ENCODE results near the gene MBNL3.

Gene MBNL3

GRCh38 chrX:132384301-132384700 is 104.5 kb downstream of the MBNL3 start:
- H3K9ac ChIP-seq (ENCODE audit: low read length): no peak overlapping the region
- H3K36me3 ChIP-seq (replicated peaks; ENCODE audit: insufficient read depth, low read length): no peaks in the 10 kb centered on the region
- H4K20me1 ChIP-seq (ENCODE audit: insufficient read depth, low read length): no peaks in the 10 kb centered on the region
- H3K9me2 ChIP-seq (replicated peaks; ENCODE audit: insufficient read depth, low read length): no peaks in the 10 kb centered on the region
- no peak overlapping the region for H2AFZ ChIP-seq (ENCODE audit: low read length)
- H3K79me2 ChIP-seq (ENCODE audit: low read length): no peaks in the 10 kb centered on the region
- H3K4me3 ChIP-seq (ENCODE audit: low read length): no peak overlapping the region
- no peak for TF ChIP-seq CTCF (IDR thresholded peaks at IDR 0.05; ENCODE audit: low read length)
- no peak for TF ChIP-seq EZH2phosphoT487 (IDR thresholded peaks at IDR 0.05; ENCODE audit: low read length)
- TF ChIP-seq EZH2 (optimal IDR thresholded peaks at IDR 0.05; ENCODE audit: low read depth, low read length): no peak
- H3K27ac ChIP-seq (ENCODE audit: low read length): no peak overlapping the region
- DNase-seq: no peak
- no peaks in the 10 kb centered on the region for H3K27me3 ChIP-seq (replicated peaks; ENCODE audit: insufficient read depth, low read length)
- H3K9me3 ChIP-seq (replicated peaks; ENCODE audit: insufficient read depth, low read length): 0 out of 2 replicates have a peak, but pooled peaks cover 3% of the 10 kb centered on the region
- no peak overlapping the region for H3K4me2 ChIP-seq (ENCODE audit: low read depth, low read length)
- no peaks in the 10 kb centered on the region for H3F3A ChIP-seq (ENCODE audit: insufficient read depth, low read length)
- H3K4me1 ChIP-seq (ENCODE audit: low read length): no peaks in the 10 kb centered on the region

GRCh38 chrX:132382068-132382467 is 106.8 kb downstream of the MBNL3 start:
- TF ChIP-seq EZH2 (optimal IDR thresholded peaks at IDR 0.05; ENCODE audit: low read depth, low read length): no peak
- TF ChIP-seq CTCF (IDR thresholded peaks at IDR 0.05; ENCODE audit: low read length): no peak
- no peak for TF ChIP-seq EZH2phosphoT487 (IDR thresholded peaks at IDR 0.05; ENCODE audit: low read length)
- H3K9me3 ChIP-seq (replicated peaks; ENCODE audit: insufficient read depth, low read length): 0 out of 2 replicates have a peak, but pooled peaks cover 3% of the 10 kb centered on the region
- no peaks in the 10 kb centered on the region for H3K9me2 ChIP-seq (replicated peaks; ENCODE audit: insufficient read depth, low read length)

GRCh38 chrX:132378281-132378680 is 110.6 kb downstream of the MBNL3 start:
- Histone ChIP-seq H3K27me3 (replicated peaks; ENCODE audit: insufficient read depth, low read length) (no peaks in the 10 kb centered on the region), H2AFZ (ENCODE audit: low read length) (no peak overlapping the region), H3K9me3 (replicated peaks; ENCODE audit: insufficient read depth, low read length) (no peaks in the 10 kb centered on the region), H3K4me2 (ENCODE audit: low read depth, low read length) (no peak overlapping the region), H3K4me3 (ENCODE audit: low read length) (no peak overlapping the region), H3K9ac (ENCODE audit: low read length) (no peak overlapping the region), H3K9me2 (replicated peaks; ENCODE audit: insufficient read depth, low read length) (no peaks in the 10 kb centered on the region), H3F3A (ENCODE audit: insufficient read depth, low read length) (no peaks in the 10 kb centered on the region), H3K79me2 (ENCODE audit: low read length) (no peaks in the 10 kb centered on the region), H3K27ac (ENCODE audit: low read length) (no peak overlapping the region), H3K36me3 (replicated peaks; ENCODE audit: insufficient read depth, low read length) (no peaks in the 10 kb centered on the region), H3K4me1 (ENCODE audit: low read length) (no peaks in the 10 kb centered on the region), H4K20me1 (ENCODE audit: insufficient read depth, low read length) (no peaks in the 10 kb centered on the region)
- no peak for DNase-seq
- TF ChIP-seq CTCF (IDR thresholded peaks at IDR 0.05; ENCODE audit: low read length): no peak
- TF ChIP-seq EZH2 (optimal IDR thresholded peaks at IDR 0.05; ENCODE audit: low read depth, low read length): no peak
- TF ChIP-seq EZH2phosphoT487 (IDR thresholded peaks at IDR 0.05; ENCODE audit: low read length): no peak

More at GRCh38 chrX:132382068-132382467, 106.8 kb downstream of the MBNL3 start:
- H2AFZ ChIP-seq (ENCODE audit: low read length): no peak overlapping the region
- H3K4me1 ChIP-seq (ENCODE audit: low read length): no peaks in the 10 kb centered on the region
- no peaks in the 10 kb centered on the region for H3K27me3 ChIP-seq (replicated peaks; ENCODE audit: insufficient read depth, low read length)
- no peak overlapping the region for H3K27ac ChIP-seq (ENCODE audit: low read length)
- no peak overlapping the region for H3K4me3 ChIP-seq (ENCODE audit: low read length)
- H4K20me1 ChIP-seq (ENCODE audit: insufficient read depth, low read length): no peaks in the 10 kb centered on the region
- no peak overlapping the region for H3K9ac ChIP-seq (ENCODE audit: low read length)
- no peak for DNase-seq
- H3K79me2 ChIP-seq (ENCODE audit: low read length): no peaks in the 10 kb centered on the region
- H3K36me3 ChIP-seq (replicated peaks; ENCODE audit: insufficient read depth, low read length): no peaks in the 10 kb centered on the region
- no peaks in the 10 kb centered on the region for H3F3A ChIP-seq (ENCODE audit: insufficient read depth, low read length)
- H3K4me2 ChIP-seq (ENCODE audit: low read depth, low read length): no peak overlapping the region

Measured in MM.1S (cell line).